HEK293 (cell line): ENCODE data around the gene PRKG1.

Experiments
- CTCF ChIA-PET: fragments of 350-600 bp; formaldehyde crosslinking; extraction: SDS; loops from one replicate; lab custom pipeline; 2021; ENCODE audit warnings: antibody characterized with exemption; lab: Yijun Ruan, JAX
- POLR2A ChIA-PET: fragments of 300-600 bp; formaldehyde crosslinking; extraction: SDS; loops from one replicate; lab custom pipeline; 2020; ENCODE audit warnings: antibody characterized with exemption, inconsistent platforms; lab: Yijun Ruan, JAX
- H3K27ac ChIP-seq: fragments of 200-500 bp; sonication (Bioruptor generic); 2 replicates; pipeline ENCODE4 v1.5.1; 2014; ENCODE audit warnings: low read depth, low read length, control low read depth, inconsistent platforms; ENCODE audit errors: extremely low read depth
- H3K36me3 ChIP-seq, 2 experiments: fragments of 200-500 bp in 1 of 2; sonication (Bioruptor generic) in 1 of 2; 1 replicate in 1 of 2; 2 replicates in 1 of 2; pipeline ENCODE4 v1.5.1; 2014 to 2017; ENCODE audit warnings: inconsistent platforms in 2 of 2, low read length in 2 of 2; ENCODE audit not compliant: control insufficient read depth in 2 of 2, insufficient read depth in 1 of 2
- H3K4me1 ChIP-seq: fragments of 200-500 bp; sonication (Bioruptor generic); 2 replicates; pipeline ENCODE4 v1.5.1; 2014; ENCODE audit warnings: mild to moderate bottlenecking, low read length, inconsistent platforms; ENCODE audit not compliant: control insufficient read depth, insufficient read depth
- H3K4me3 ChIP-seq: 2 replicates; pipeline ENCODE4 v1.5.1; 2011; ENCODE audit warnings: low read depth, mild to moderate bottlenecking, control low read depth, low read length, moderate library complexity
- H3K9me3 ChIP-seq: fragments of 200-500 bp; sonication (Bioruptor generic); 2 replicates; pipeline ENCODE4 v1.5.1; 2014; ENCODE audit warnings: low read depth, low read length, inconsistent platforms; ENCODE audit not compliant: control insufficient read depth, insufficient read depth
- FEZF1 ChIP-seq: fragments of 450-650 bp; formaldehyde crosslinking; IDR thresholded peaks from 2 replicates; pipeline ENCODE4 v1.5.1; 2016; ENCODE audit warnings: missing biosample characterization, missing genetic modification characterization
- GLIS1 ChIP-seq: fragments of 450-650 bp; formaldehyde crosslinking; IDR thresholded peaks from 2 replicates; pipeline ENCODE4 v1.5.1; 2016; ENCODE audit warnings: missing biosample characterization, missing genetic modification characterization
- HOXD13 ChIP-seq: sonication (generic); formaldehyde crosslinking; IDR thresholded peaks from 2 replicates; pipeline ENCODE4 v1.8.0; 2022; ENCODE audit warnings: missing genetic modification reagents, borderline replicate concordance
- PRDM2 ChIP-seq: fragments of 450-650 bp; formaldehyde crosslinking; IDR thresholded peaks from 2 replicates; pipeline ENCODE4 v1.5.1; 2016; ENCODE audit warnings: missing biosample characterization, missing genetic modification characterization, borderline replicate concordance
- SALL2 ChIP-seq: fragments of 450-650 bp; formaldehyde crosslinking; IDR thresholded peaks from 2 replicates; pipeline ENCODE4 v1.5.0; 2017; ENCODE audit warnings: missing biosample characterization, mild to moderate bottlenecking, missing genetic modification characterization, borderline replicate concordance
- ZNF18 ChIP-seq: fragments of 450-650 bp; formaldehyde crosslinking; IDR thresholded peaks from 2 replicates; pipeline ENCODE4 v1.5.1; 2016; ENCODE audit warnings: missing biosample characterization, missing genetic modification characterization
- ZNF350 ChIP-seq: fragments of 450-650 bp; formaldehyde crosslinking; IDR thresholded peaks from 2 replicates; pipeline ENCODE4 v1.5.0; 2017; ENCODE audit warnings: missing biosample characterization, mild to moderate bottlenecking, missing genetic modification characterization
- ZNF37A ChIP-seq: fragments of 450-650 bp; IDR thresholded peaks from 2 replicates; pipeline ENCODE4 v1.5.1; 2018; ENCODE audit warnings: missing biosample characterization, missing genetic modification characterization
- ZNF48 ChIP-seq: fragments of 450-650 bp; formaldehyde crosslinking; IDR thresholded peaks from 2 replicates; pipeline ENCODE4 v1.5.1; 2016; ENCODE audit warnings: missing biosample characterization, missing genetic modification characterization
- ZNF513 ChIP-seq: fragments of 450-650 bp; IDR thresholded peaks from 2 replicates; pipeline ENCODE4 v1.5.1; 2018; ENCODE audit warnings: missing biosample characterization, missing genetic modification characterization
- ZNF558 ChIP-seq: fragments of 450-650 bp; formaldehyde crosslinking; IDR thresholded peaks from 2 replicates; pipeline ENCODE4 v1.5.1; 2016; ENCODE audit warnings: missing biosample characterization, missing genetic modification characterization
- ZNF561 ChIP-seq: fragments of 450-650 bp; IDR thresholded peaks from 2 replicates; pipeline ENCODE4 v1.5.1; 2018; ENCODE audit warnings: missing biosample characterization, missing genetic modification characterization, borderline replicate concordance
- ZNF621 ChIP-seq: fragments of 450-650 bp; formaldehyde crosslinking; IDR thresholded peaks from 2 replicates; pipeline ENCODE4 v1.5.1; 2017; ENCODE audit warnings: missing biosample characterization, missing genetic modification characterization
- ZNF623 ChIP-seq: fragments of 450-650 bp; formaldehyde crosslinking; IDR thresholded peaks from 2 replicates; pipeline ENCODE4 v1.5.1; 2016; ENCODE audit warnings: missing biosample characterization, missing genetic modification characterization
- ZNF768 ChIP-seq: fragments of 450-650 bp; formaldehyde crosslinking; IDR thresholded peaks from 2 replicates; pipeline ENCODE4 v1.5.1; 2018; ENCODE audit warnings: missing biosample characterization, mild to moderate bottlenecking, missing genetic modification characterization
- ZSCAN18 ChIP-seq: fragments of 450-650 bp; formaldehyde crosslinking; IDR thresholded peaks from 2 replicates; pipeline ENCODE4 v1.5.1; 2016; ENCODE audit warnings: missing biosample characterization, missing genetic modification characterization

The PRKG1 gene

GRCh38 chr10:51620131-51620530 is 545.8 kb downstream of the PRKG1 start:
- Histone ChIP-seq H3K27ac (no peak overlapping the region), H3K4me3 (no peak overlapping the region), H3K4me1 (no peaks in the 10 kb centered on the region), H3K9me3 (no peaks in the 10 kb centered on the region), H3K36me3 (no peaks in the 10 kb centered on the region)
- ChIA-PET CTCF (no interaction called here), POLR2A (no interaction called here)
- no peak for TF ChIP-seq ZNF558
- no peak for TF ChIP-seq ZNF350 (tag by site-specific recombination)
- TF ChIP-seq ZNF621 (tag by site-specific recombination): no peak
- TF ChIP-seq ZNF768 (tag by site-specific recombination): no peak
- TF ChIP-seq ZNF561 (tag by site-specific recombination): no peak
- no peak for TF ChIP-seq ZNF623
- no peak for TF ChIP-seq ZNF513 (tag by site-specific recombination)
- TF ChIP-seq ZNF48 (tag by site-specific recombination): no peak
- no peak for TF ChIP-seq ZNF37A
- TF ChIP-seq PRDM2 (tag by site-specific recombination): no peak
- TF ChIP-seq FEZF1 (tag by site-specific recombination): no peak
- TF ChIP-seq SALL2 (tag by site-specific recombination): no peak
- TF ChIP-seq GLIS1 (tag by site-specific recombination): no peak
- TF ChIP-seq ZNF18: no peak
- TF ChIP-seq HOXD13 (CRISPR knock-in tag): no peak

- POLR2A ChIA-PET: no interaction called here
- no peaks in the 10 kb centered on the region for H3K9me3 ChIP-seq
- no peaks in the 10 kb centered on the region for H3K4me1 ChIP-seq
- TF ChIP-seq ZSCAN18 (tag by site-specific recombination): no peak
- H3K27ac ChIP-seq: no peak overlapping the region
- H3K4me3 ChIP-seq: no peak overlapping the region
- no peaks in the 10 kb centered on the region for H3K36me3 ChIP-seq
- CTCF ChIA-PET: interaction anchor here (0.8 kb wide), 1 partner anchor 336 kb away, joined by 3 read pairs; no protein-coding TSS in a partner anchor
These were observed 549.7 kb downstream of the PRKG1 start for GRCh38 chr10:51624013-51624412.
